ENCODE measurements around the gene MFSD8. TPM values are rescaled to one million over a fixed set of nuclear protein-coding genes. Genes with fewer than 3 reads are reported as not detected.

MFSD8 gene
- total RNA-seq, 1 experiment from 2014 or later = 16.6 TPM

DNA sequence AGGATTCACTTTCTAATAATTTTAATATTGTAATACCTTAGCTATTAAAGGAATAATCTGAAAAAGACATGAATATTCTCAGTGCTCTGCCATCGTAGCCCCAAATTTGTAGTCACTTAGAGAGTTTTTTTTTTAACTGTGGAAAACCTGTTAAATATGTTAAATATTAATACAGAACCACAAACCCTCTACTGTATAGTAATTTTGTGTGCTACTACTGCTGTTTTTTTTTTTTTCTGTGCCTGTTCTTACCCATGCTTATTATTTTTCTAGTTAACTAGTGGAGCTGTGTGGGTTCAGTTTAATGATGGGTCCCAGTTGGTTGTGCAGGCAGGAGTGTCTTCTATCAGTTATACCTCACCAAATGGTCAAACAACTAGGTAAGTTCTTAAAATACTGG, 68.4 kb downstream of the MFSD8 start:
- H3K4me1 ChIP-seq (ENCODE audit: insufficient read depth, low read length, poor library complexity, severe bottlenecking) = no peaks in the 10 kb centered on the region
- CTCF ChIA-PET = no interaction called here
- no peak for TF ChIP-seq EZH2 (IDR thresholded peaks at IDR 0.05; ENCODE audit: borderline replicate concordance, low read depth, low read length, poor library complexity, severe bottlenecking)
- TF ChIP-seq, protein P1, sequence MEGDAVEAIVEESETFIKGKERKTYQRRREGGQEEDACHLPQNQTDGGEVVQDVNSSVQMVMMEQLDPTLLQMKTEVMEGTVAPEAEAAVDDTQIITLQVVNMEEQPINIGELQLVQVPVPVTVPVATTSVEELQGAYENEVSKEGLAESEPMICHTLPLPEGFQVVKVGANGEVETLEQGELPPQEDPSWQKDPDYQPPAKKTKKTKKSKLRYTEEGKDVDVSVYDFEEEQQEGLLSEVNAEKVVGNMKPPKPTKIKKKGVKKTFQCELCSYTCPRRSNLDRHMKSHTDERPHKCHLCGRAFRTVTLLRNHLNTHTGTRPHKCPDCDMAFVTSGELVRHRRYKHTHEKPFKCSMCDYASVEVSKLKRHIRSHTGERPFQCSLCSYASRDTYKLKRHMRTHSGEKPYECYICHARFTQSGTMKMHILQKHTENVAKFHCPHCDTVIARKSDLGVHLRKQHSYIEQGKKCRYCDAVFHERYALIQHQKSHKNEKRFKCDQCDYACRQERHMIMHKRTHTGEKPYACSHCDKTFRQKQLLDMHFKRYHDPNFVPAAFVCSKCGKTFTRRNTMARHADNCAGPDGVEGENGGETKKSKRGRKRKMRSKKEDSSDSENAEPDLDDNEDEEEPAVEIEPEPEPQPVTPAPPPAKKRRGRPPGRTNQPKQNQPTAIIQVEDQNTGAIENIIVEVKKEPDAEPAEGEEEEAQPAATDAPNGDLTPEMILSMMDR (conservative IDR thresholded peaks at IDR 0.05; ENCODE audit: low read depth, low read length) = no peak
- no peak overlapping the region for H3K27ac ChIP-seq (ENCODE audit: low read depth, low read length, poor library complexity, severe bottlenecking)
- no TSS peak for BruUV-seq (replicated peaks)
- intact Hi-C loops (cut with micrococcal nuclease; ENCODE audit: unreplicated experiment) = no loop called here
- H3K4me3 ChIP-seq (ENCODE audit: low read depth, low read length, poor library complexity, severe bottlenecking) = no peak overlapping the region
- H3K27me3 ChIP-seq (replicated peaks; ENCODE audit: insufficient read depth, low read depth, low read length, poor library complexity) = no peaks in the 10 kb centered on the region
- DNase-seq (ENCODE audit: low spot score) = no peak
- POLR2A ChIA-PET (ENCODE audit: low non-redundant PET) = no interaction called here
- H3K9me3 ChIP-seq (ENCODE audit: low read depth, low read length, poor library complexity, severe bottlenecking) = no peaks in the 10 kb centered on the region
- peaks cover 67% of the 10 kb centered on the region for H3K36me3 ChIP-seq (ENCODE audit: insufficient read depth, low read length, poor library complexity, severe bottlenecking)

DNA sequence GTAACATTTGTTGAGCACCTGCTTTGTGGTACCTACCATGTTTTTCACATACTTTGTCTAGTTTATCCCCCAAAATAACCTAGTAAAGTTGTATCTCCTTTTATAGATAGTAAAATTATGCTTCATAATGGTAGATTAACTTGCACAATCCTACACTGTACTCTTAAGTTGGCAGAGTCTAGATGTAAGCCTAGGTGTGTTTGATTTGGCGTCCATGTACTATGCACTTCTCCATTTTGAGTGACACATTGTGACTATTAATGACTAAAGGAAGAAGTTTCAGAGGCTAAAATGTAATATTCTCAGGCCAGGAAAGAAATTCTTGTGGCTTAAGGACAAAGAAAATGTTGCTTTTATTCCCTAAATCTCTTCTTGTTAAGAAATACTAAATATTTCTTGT, 68.9 kb downstream of the MFSD8 start:
- intact Hi-C loops (cut with micrococcal nuclease; ENCODE audit: unreplicated experiment) = no loop called here
- Histone ChIP-seq H3K36me3 (ENCODE audit: insufficient read depth, low read length, poor library complexity, severe bottlenecking) (peaks cover 72% of the 10 kb centered on the region), H3K27ac (ENCODE audit: low read depth, low read length, poor library complexity, severe bottlenecking) (no peak overlapping the region), H3K27me3 (replicated peaks; ENCODE audit: insufficient read depth, low read depth, low read length, poor library complexity) (no peaks in the 10 kb centered on the region), H3K4me1 (ENCODE audit: insufficient read depth, low read length, poor library complexity, severe bottlenecking) (no peaks in the 10 kb centered on the region), H3K4me3 (ENCODE audit: low read depth, low read length, poor library complexity, severe bottlenecking) (no peak overlapping the region), H3K9me3 (ENCODE audit: low read depth, low read length, poor library complexity, severe bottlenecking) (no peaks in the 10 kb centered on the region)
- BruUV-seq (replicated peaks) = no TSS peak
- CTCF ChIA-PET = no interaction called here
- no peak for DNase-seq (ENCODE audit: low spot score)
- TF ChIP-seq EZH2 (IDR thresholded peaks at IDR 0.05; ENCODE audit: borderline replicate concordance, low read depth, low read length, poor library complexity, severe bottlenecking) = no peak
- TF ChIP-seq, protein P1 (conservative IDR thresholded peaks at IDR 0.05; ENCODE audit: low read depth, low read length) = no peak
- POLR2A ChIA-PET (ENCODE audit: low non-redundant PET) = no interaction called here

DNA sequence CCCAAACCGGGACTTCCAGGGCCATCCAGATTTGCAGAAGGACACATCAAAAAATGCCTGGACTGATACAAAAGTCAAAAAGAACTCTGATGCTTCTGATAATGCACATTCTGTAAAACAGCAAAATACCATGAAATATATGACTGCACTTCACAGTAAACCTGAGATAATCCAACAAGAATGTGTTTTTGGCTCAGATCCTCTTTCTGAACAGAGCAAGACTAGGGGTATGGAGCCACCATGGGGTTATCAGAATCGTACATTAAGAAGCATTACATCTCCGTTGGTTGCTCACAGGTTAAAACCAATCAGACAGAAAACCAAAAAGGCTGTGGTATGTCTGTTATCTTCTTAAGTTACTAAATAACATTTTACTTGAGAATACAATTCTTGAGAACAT, 75.1 kb downstream of the MFSD8 start:
- POLR2A ChIA-PET (ENCODE audit: low non-redundant PET) = no interaction called here

More for the DNA sequence above, 75.1 kb downstream of the MFSD8 start:
- intact Hi-C loops (cut with micrococcal nuclease; ENCODE audit: unreplicated experiment) = no loop called here
- Histone ChIP-seq H3K4me1 (ENCODE audit: insufficient read depth, low read length, poor library complexity, severe bottlenecking) (peaks cover 4% of the 10 kb centered on the region), H3K27me3 (replicated peaks; ENCODE audit: insufficient read depth, low read depth, low read length, poor library complexity) (no peaks in the 10 kb centered on the region), H3K27ac (ENCODE audit: low read depth, low read length, poor library complexity, severe bottlenecking) (no peak overlapping the region), H3K36me3 (ENCODE audit: insufficient read depth, low read length, poor library complexity, severe bottlenecking) (peaks cover 95% of the 10 kb centered on the region), H3K4me3 (ENCODE audit: low read depth, low read length, poor library complexity, severe bottlenecking) (no peak overlapping the region), H3K9me3 (ENCODE audit: low read depth, low read length, poor library complexity, severe bottlenecking) (no peaks in the 10 kb centered on the region)
- BruUV-seq (replicated peaks) = no TSS peak
- DNase-seq (ENCODE audit: low spot score) = no peak
- CTCF ChIA-PET = no interaction called here
- TF ChIP-seq, protein P1 (conservative IDR thresholded peaks at IDR 0.05; ENCODE audit: low read depth, low read length) = no peak
- no peak for TF ChIP-seq EZH2 (IDR thresholded peaks at IDR 0.05; ENCODE audit: borderline replicate concordance, low read depth, low read length, poor library complexity, severe bottlenecking)
